A673 (cell line): ENCODE data around the gene KCNK6.

Experiments used
- CTCF ChIP-seq: fragments of 300-800, 200-600 bp; sonication (generic); conservative IDR thresholded peaks from 2 replicates; pipeline ENCODE4 v1.5.1; 2017; ENCODE audit warnings: low read depth, mild to moderate bottlenecking, antibody characterized with exemption, low read length, moderate library complexity, mixed read lengths
- EZH2 ChIP-seq: fragments of 200-600 bp; sonication (generic); IDR thresholded peaks from 2 replicates; pipeline ENCODE4 v1.6.1; 2017; ENCODE audit warnings: borderline replicate concordance, low read depth, mild to moderate bottlenecking, mixed read lengths, antibody characterized with exemption, low read length; ENCODE audit not compliant: poor library complexity, severe bottlenecking

GRCh38 chr19:38323291-38323690 lies 3.6 kb downstream of the KCNK6 start:
- TF ChIP-seq CTCF (no peak), EZH2 (no peak)
